Activated T-cell treated with anti-CD3 and anti-CD28 coated beads, Interleukin-2, amount 50 U/mL, for 1 hour (primary cell): ENCODE results near the gene CACNA1A.
"Not testable (repeated sequence)": the region's sequence is repeated elsewhere in the genome, so short reads cannot be mapped to it uniquely, and the experiment has no call there.

ENCODE experiments used
- DNase-seq: peaks from one replicate; pipeline ENCODE4 v3.0.0-alpha.2; 2020

Gene CACNA1A

DNA sequence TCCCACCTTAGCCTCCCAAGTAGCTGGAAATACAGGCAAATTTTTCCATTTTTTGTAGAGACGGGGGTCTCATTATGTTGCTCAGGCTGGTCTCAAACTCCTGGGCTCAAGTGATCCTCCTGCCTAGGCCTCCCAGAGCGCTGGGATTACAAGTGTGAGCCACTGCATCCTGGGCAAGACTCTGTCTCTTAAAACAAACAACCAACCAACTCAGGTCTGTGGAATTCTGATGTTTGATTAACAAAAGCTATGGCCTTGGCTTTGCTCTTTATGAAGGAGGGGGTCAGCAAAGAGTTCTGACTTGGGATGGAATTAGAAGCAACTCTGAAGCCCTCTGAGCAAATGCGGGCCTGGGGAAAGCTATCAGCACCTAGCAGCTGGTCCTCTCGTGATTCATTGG, 238.4 kb downstream of the CACNA1A start:
- no peak for DNase-seq

DNA sequence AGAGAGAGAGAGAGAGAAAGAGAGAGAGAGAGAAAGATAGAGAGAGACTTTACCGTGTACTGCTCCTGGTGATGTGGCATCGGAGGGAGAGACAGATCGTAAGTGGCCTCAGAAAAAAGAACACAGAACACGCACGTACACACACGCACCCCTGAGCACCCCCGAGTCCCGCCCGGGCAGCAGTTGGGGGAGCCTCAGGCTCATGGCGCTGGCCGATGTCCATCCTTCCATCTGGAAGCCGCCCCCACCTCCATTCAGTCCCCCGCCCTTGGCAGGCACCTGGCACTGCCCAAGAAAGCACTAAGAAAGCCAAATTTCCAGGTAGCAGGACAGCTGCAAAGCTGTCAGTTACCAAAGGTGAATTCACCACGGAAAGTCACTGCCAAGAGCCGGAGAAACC, 239.1 kb downstream of the CACNA1A start:
- DNase-seq = no peak

GRCh38 chr19:13262450-13262849, 243.8 kb downstream of the CACNA1A start:
- no peak for DNase-seq

DNA sequence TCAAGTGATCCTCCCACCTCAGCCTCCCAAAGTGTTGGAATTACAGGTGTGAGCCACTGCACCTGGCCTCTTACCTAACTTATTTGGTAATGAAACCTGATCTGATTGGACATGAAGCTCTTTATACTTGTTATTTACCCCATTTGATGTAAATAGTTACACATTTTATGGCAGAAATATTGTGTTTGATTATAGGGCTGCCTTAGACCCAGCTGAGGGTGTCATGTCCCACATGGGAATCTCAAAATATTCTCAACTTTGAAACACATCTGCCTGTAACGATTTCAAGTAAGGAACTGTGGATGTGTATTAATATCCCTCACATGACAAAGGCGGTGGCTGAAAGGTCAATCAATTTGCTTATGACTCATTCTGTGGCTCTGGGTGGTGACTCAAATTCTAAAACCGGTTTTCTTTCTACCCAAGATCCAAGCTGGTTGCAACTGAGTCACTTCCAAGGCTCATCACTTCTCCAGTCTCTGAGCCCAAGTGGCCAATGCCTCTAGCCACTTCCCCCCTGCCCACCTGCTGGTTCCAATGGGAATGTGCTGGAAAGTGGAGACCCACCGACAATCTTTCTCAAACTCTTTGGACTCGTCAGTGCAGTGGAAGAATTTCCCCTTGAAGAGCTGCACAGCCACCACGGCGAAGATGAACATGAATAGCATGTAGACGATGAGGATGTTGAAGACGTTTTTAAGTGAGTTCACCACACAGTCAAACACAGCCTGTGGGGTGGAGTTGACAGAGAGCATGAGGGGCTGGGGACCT, 245.2 kb downstream of the CACNA1A start:
- no peak for DNase-seq

DNA sequence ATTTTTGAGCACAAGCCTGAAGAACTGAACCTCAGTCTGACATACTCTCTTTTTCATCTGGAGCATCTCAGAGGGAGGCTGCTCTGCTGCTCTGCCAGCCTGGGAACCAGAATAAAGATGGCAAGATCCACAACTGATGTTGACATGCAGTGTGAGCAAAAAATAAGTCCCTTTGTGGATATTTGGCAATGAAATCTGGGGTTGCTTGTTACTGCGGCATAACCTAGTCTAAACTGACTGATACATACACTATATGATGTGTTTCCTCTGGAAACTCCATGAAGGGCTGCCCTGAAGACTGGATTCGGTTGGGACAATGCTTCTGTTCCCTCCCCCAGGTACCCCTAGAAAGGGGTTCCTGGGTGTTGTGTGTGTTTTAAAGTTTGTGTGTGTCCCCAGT, 249.4 kb downstream of the CACNA1A start:
- DNase-seq = no peak

- DNase-seq = not testable (repeated sequence)
Observed at GRCh38 chr19:13256398-13256797, 249.9 kb downstream of the CACNA1A start.

DNA sequence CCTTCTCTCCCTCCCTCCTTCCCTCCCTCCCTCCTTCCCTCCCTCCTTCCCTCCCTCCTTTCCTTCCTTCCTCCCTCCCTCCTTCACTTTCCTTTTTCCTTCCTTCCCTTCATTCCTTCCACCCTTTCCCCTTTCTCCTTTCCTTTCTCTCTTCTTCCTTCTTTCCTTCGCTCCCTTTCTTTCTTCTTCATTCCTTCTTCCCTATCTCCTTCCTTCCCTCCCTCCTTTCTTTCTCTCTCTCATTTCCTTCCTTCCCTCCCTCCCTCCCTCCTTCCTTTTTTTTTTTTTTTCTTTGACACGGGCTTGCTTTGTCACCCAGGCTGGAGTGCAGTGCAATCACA, 250.6 kb downstream of the CACNA1A start:
- no peak for DNase-seq

- DNase-seq = no peak
Observed at GRCh38 chr19:13255041-13255718, 251.1 kb downstream of the CACNA1A start.

- no peak for DNase-seq
Observed at GRCh38 chr19:13252569-13253335, 253.5 kb downstream of the CACNA1A start.

DNA sequence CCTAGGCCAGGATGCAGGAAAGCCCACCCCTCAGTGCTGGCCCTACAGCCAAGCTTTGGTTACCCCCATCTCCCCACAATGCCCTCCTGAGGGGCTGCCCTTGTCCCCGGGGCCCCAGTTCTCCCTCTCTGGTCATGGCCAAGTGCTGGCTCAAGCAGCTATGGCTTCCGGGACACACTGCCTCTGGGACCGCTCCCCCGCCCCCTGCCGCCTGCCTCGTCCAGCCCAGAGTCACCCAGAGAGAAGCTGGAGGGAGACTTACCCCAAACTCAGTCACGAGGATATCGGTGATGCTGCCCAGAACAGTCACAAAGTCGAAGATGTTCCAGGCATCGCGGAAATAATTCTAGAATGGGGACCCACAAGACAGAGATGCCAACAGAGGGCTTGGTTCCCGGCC, 261.4 kb downstream of the CACNA1A start:
- DNase-seq = no peak

- no peak for DNase-seq
Observed at GRCh38 chr19:13241231-13242104, 264.8 kb downstream of the CACNA1A start.

DNA sequence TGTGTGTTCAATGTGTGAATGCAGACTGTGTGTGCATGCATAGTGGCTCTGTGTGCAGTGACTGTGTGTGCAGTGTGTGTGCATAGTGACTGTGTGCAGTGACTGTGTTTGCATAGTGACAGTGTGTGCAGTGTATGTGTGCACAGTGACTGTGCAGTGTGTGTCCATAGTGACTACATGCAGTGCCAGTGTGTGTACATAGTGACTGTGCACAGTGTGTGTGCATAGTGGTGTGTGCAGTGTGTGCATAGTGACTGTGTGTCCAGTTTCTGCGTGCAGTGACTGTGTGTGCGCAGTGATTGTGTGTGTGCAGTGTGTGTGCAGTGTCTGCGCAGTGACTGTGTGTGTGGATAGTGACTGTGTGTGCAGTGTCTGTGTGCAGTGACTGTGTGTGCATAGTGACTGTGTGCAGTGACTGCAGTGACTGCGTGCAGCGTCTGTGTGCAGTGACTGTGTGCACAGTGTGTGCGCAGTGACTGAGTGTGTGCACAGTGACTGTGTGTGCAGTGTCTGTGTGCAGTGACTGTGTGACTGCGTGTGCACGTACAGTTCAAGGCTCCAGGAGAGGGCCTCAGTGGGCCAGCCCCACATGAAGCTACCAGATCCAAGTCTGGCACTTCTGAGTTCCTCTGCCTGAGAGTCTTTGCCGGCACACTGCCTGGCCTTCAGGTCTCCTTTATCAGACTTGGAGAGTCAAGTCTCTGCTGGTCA, 265.8 kb downstream of the CACNA1A start:
- no peak for DNase-seq

GRCh38 chr19:13238891-13239534, 267.3 kb downstream of the CACNA1A start:
- DNase-seq = no peak

DNA sequence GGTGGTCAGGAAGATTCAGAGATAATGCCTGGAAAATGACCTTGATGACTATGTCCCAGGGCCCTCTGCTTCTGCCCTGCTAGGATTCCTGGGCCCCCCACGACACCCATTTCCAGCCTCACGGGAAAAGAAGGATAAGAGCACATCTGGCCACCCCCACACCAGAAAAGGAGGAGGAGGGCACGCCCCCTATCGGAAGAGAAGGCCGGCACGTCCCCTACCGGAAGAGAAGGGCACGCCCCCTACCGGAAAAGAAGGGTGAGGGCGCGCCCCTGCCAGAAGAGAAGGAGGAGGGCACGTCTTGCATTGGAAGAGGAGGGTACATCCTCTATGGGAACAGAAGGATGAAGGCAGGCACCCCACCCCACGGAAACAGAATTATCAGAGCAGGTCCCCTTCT, 271.8 kb downstream of the CACNA1A start:
- peak; percentile 58 for DNase-seq

GRCh38 chr19:13231663-13232062, 274.6 kb downstream of the CACNA1A start:
- no peak for DNase-seq

DNA sequence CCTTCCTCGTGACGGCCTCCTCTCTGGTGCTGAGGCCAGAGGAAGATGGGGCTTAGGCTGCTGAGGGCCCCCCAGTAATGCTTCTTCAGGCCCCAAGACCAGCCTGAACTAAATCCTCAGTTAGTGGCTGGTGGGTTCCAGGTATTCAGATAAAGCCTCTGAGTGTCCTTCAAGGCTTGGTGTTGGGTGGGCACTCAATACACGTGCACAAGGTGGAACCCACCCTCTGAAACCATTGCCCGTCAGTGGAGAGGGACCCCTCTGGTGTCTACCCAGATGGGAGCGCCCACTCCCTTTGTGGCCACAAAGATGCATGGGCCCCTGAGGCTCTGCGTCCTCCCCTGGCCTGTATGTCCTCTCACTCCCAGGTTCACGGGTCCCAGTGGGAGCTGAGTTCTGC, 277.0 kb downstream of the CACNA1A start:
- DNase-seq = no peak

- DNase-seq = no peak
Observed at GRCh38 chr19:13228561-13228960, 277.7 kb downstream of the CACNA1A start.

DNA sequence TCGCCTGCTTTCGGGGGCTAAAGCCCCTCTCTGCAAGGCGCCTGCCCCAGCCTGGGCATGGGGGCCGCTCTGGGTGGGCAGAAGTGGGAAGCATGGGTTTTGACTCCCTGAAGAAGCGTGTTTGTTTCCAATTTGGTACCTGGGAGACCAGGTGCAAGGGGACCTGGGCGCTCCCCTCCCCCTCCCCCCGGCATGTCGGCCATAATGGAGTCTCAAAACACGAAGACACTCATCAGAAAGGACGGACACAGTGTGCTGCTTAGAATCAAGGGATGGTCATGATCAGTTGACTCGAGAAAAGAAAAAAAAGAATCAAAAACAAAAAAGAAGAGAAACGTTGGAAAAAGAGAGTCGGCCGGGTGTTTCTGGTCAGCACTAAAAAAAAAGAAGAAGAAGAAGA, 279.3 kb downstream of the CACNA1A start:
- no peak for DNase-seq

DNA sequence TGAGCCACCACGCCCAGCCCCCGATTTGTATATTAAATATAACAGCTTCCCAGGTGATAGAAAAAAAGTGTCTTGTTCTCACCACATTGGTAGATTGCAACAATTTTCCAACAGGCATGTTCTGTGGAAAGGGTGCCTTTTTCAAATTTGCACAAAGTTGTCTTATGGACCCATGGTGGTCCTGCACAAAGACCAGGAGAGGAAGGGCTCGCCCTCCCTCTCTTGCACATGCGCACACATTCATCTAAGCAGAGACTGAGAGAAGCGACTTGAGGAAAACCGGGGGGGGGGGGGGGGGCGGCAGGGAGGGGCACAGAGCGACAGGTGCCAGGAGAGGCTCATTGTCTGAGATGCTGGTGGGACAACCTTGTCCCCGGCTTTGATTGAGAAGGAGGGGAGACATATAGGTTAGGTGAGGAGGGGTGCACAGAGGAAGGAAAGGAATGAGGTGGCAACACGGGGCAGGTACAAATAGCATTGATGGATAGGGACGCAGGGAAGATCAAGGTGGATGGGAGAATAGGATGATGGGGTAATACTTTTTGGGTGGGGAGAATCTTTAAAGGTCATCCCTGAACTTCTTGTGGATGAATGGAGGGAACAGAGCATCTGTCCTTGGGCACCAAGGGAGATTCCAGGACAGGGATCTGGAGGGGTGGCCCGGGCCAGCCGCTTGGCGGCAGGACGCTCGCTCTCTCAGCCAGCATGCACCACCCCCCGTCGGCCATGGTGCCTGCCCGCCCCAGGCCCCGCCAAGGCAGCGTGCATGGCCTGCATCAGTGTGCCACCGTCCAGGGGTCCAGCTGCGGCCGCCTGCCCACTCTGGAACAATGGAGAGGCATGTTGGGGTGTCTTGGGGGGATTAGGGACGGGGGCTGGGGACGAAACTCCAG, 280.1 kb downstream of the CACNA1A start:
- no peak for DNase-seq

- no peak for DNase-seq
Observed at GRCh38 chr19:13225085-13225484, 281.2 kb downstream of the CACNA1A start.

DNA sequence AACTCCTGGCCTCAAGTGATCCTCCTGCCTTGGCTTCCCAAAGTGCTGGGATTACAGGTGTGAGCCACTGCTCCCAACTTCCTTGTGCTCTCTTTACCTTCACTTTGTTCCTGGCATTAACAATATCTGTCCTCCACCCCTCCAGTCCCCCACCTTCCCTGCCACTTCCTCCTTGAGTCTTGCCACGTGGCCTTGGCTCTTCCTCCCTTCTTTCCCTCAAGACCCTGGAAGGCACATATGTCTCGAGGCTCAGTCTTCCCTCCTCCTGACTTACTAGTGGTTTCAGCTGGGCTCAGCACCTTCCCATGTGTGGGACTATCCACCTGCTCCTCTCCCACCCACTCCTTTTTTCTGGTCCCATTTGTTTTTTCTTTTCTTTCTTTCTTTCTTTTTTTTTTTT, 285.4 kb downstream of the CACNA1A start:
- no peak for DNase-seq
